ENCODE measurements around the gene IL1RAPL2. TPM values are rescaled to one million over a fixed set of nuclear protein-coding genes. Genes with fewer than 3 reads are reported as not detected.

Gene IL1RAPL2
- total and polyA plus RNA-seq, 2 of the 4 experiments (the other 2 are of a cell fraction): 0.03 TPM; not detected in 1

DNA sequence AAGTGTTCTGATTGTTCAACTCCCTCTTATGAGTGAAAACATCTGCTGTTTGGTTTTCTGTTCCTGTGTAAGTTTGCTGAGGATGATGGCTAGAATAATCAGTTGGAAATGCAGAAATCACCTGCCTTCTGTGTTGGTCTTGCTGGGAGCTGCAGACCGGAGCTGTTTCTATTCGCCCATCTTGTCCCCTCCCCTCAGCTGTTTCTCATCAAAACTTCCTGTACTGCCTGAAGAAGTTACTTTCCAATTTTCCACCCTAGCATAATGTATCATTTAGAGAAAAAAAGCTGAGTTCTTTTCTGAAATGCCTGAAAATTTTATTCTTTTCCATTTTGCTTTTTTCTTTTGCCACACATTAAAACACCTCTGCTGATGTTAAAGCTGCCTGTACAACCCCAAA lies 486.9 kb downstream of the IL1RAPL2 start:
- Histone ChIP-seq H3K9me3 (ENCODE audit: control insufficient read depth, insufficient read depth, low read length) (peaks cover 5% of the 10 kb centered on the region; the same call in 1 of the 2 replicates), H2BK120ac (ENCODE audit: low read depth, low read length) (no peak overlapping the region), H2AK9ac (replicated peaks; ENCODE audit: low read depth, low read length, poor library complexity) (no peak overlapping the region), H4K91ac (ENCODE audit: insufficient read depth, low read depth, low read length) (no peak overlapping the region), H2BK5ac (ENCODE audit: low read depth, low read length, poor library complexity, severe bottlenecking) (no peak overlapping the region), H3K18ac (ENCODE audit: low read depth, low read length) (no peak overlapping the region), H3K36me3 (ENCODE audit: control insufficient read depth, insufficient read depth, low read length) (no peaks in the 10 kb centered on the region), H4K20me1 (ENCODE audit: insufficient read depth, low read length) (no peaks in the 10 kb centered on the region), H3K56ac (ENCODE audit: extremely low read depth, insufficient read depth, low read length) (no peak overlapping the region), H3K23ac (ENCODE audit: low read depth, low read length) (no peak overlapping the region), H4K5ac (ENCODE audit: low read depth, low read length) (no peak overlapping the region), H3K4me3 (ENCODE audit: insufficient read depth, low read depth, low read length) (no peak overlapping the region), H3K9ac (ENCODE audit: low read depth, low read length) (no peak overlapping the region), H2BK15ac (ENCODE audit: low read depth, low read length) (no peak overlapping the region), H3K9me1 (ENCODE audit: insufficient read depth, low read length) (no peaks in the 10 kb centered on the region), H3K4ac (ENCODE audit: low read depth, low read length) (no peak overlapping the region), H2AK5ac (ENCODE audit: low read depth, low read length) (no peak overlapping the region), H3K27ac (ENCODE audit: insufficient read depth, low read length) (no peak overlapping the region), H3K4me2 (ENCODE audit: low read depth, low read length) (no peak overlapping the region), H3K14ac (replicated peaks; ENCODE audit: low read depth, low read length) (no peak overlapping the region), H3K4me1 (ENCODE audit: control insufficient read depth, insufficient read depth, low read length) (no peaks in the 10 kb centered on the region), H2AFZ (replicated peaks; ENCODE audit: low read length, poor library complexity) (no peak overlapping the region), H3K79me1 (ENCODE audit: low read depth in 1 of 2, low read length in 2 of 2) (no peaks in the 10 kb centered on the region), H4K8ac (ENCODE audit: low read depth in 2 of 2, low read length in 2 of 2) (no peak overlapping the region), H3K27me3 (ENCODE audit: control insufficient read depth, insufficient read depth, low read length) (no peaks in the 10 kb centered on the region; the same call in 1 of the 2 replicates), H2BK20ac (ENCODE audit: low read depth, low read length) (no peak overlapping the region)
- POLR2A ChIA-PET (ENCODE audit: unreplicated experiment): no interaction called here
- CTCF ChIA-PET: no interaction called here
- dilution Hi-C loops (cut with HindIII; ENCODE audit: low sequenced_read_pairs, unreplicated experiment): no loop called here
- ATAC-seq (ENCODE audit: low read depth) (no peak), DNase-seq (no peak)
- no CpG with 5 or more reads among the region's 2 CpGs for WGBS, 2 experiments (ENCODE audit: extremely low coverage in 2 of 2, insufficient read length in 1 of 2)
- intact Hi-C loops (cut with micrococcal nuclease): no loop called here
- no TSS peak for BruUV-seq (replicated peaks)
- in situ Hi-C loops (cut with MboI; ENCODE audit: low sequenced_read_pairs): no loop called here
- TF ChIP-seq MAZ (IDR thresholded peaks at IDR 0.05; ENCODE audit: borderline replicate concordance, low read depth, low read length) (no peak), SMC3 (IDR thresholded peaks at IDR 0.05; ENCODE audit: low read depth, low read length) (no peak), CEBPB (IDR thresholded peaks at IDR 0.05; ENCODE audit: low read depth, low read length) (no peak), NFE2L2 (IDR thresholded peaks at IDR 0.05; ENCODE audit: low read depth, low read length) (no peak), MAFK (IDR thresholded peaks at IDR 0.05; ENCODE audit: low read depth, low read length) (no peak), RFX5 (IDR thresholded peaks at IDR 0.05; ENCODE audit: low read depth, low read length) (no peak), BHLHE40 (IDR thresholded peaks at IDR 0.05; ENCODE audit: low read depth, low read length) (no peak), MXI1 (IDR thresholded peaks at IDR 0.05; ENCODE audit: borderline replicate concordance, low read depth, low read length) (no peak), RAD21 (IDR thresholded peaks at IDR 0.05; ENCODE audit: low read length) (no peak), CHD1 (IDR thresholded peaks at IDR 0.05; ENCODE audit: low read depth, low read length) (no peak), POLR2A (IDR thresholded peaks at IDR 0.05; ENCODE audit: low read depth, low read length) (no peak), FOS (IDR thresholded peaks at IDR 0.05; ENCODE audit: low read depth, low read length) (no peak), RCOR1 (IDR thresholded peaks at IDR 0.05; ENCODE audit: insufficient replicate concordance, low read length) (no peak)
- TF ChIP-seq, protein P1, sequence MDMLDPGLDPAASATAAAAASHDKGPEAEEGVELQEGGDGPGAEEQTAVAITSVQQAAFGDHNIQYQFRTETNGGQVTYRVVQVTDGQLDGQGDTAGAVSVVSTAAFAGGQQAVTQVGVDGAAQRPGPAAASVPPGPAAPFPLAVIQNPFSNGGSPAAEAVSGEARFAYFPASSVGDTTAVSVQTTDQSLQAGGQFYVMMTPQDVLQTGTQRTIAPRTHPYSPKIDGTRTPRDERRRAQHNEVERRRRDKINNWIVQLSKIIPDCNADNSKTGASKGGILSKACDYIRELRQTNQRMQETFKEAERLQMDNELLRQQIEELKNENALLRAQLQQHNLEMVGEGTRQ (IDR thresholded peaks at IDR 0.05; ENCODE audit: low read depth, low read length): no peak
- TF ChIP-seq, protein P2, sequence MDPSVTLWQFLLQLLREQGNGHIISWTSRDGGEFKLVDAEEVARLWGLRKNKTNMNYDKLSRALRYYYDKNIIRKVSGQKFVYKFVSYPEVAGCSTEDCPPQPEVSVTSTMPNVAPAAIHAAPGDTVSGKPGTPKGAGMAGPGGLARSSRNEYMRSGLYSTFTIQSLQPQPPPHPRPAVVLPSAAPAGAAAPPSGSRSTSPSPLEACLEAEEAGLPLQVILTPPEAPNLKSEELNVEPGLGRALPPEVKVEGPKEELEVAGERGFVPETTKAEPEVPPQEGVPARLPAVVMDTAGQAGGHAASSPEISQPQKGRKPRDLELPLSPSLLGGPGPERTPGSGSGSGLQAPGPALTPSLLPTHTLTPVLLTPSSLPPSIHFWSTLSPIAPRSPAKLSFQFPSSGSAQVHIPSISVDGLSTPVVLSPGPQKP (IDR thresholded peaks at IDR 0.05; ENCODE audit: borderline replicate concordance, low read depth, low read length): no peak
- TF ChIP-seq, protein P3, sequence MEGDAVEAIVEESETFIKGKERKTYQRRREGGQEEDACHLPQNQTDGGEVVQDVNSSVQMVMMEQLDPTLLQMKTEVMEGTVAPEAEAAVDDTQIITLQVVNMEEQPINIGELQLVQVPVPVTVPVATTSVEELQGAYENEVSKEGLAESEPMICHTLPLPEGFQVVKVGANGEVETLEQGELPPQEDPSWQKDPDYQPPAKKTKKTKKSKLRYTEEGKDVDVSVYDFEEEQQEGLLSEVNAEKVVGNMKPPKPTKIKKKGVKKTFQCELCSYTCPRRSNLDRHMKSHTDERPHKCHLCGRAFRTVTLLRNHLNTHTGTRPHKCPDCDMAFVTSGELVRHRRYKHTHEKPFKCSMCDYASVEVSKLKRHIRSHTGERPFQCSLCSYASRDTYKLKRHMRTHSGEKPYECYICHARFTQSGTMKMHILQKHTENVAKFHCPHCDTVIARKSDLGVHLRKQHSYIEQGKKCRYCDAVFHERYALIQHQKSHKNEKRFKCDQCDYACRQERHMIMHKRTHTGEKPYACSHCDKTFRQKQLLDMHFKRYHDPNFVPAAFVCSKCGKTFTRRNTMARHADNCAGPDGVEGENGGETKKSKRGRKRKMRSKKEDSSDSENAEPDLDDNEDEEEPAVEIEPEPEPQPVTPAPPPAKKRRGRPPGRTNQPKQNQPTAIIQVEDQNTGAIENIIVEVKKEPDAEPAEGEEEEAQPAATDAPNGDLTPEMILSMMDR (conservative IDR thresholded peaks at IDR 0.05; ENCODE audit: low read depth, low read length): no peak
